GM19467 (cell line): ENCODE measurements around the gene FRMD8.

ENCODE experiments used
- ATAC-seq: cut with Tn5 transposase; IDR thresholded peaks from one replicate; pipeline ENCODE4 v1.9.1; 2021; ENCODE audit warnings: mild to moderate bottlenecking, moderate library complexity; ENCODE audit not compliant: unreplicated experiment

The FRMD8 gene

DNA sequence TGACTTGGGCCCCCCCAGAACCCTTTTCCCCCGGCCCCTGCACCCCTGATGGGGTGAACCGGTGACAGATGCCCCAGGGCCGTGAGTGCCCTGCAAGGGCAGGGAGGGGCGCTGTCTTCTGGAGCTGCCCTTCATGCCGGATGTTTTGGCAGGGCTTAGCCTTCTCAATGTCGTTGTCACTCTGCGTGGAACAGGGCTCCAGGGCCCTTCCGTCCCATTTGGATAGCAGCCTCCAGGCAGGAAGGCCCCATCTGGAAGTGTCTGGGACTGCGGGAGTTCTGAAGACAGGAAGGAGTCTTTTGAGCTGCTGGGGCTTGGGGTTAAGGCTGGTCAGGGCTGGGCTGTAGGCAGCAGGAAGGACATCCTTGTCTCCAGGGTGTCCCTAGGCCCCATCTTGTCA, 4.6 kb downstream of the FRMD8 start:
- ATAC-seq, result no peak

DNA sequence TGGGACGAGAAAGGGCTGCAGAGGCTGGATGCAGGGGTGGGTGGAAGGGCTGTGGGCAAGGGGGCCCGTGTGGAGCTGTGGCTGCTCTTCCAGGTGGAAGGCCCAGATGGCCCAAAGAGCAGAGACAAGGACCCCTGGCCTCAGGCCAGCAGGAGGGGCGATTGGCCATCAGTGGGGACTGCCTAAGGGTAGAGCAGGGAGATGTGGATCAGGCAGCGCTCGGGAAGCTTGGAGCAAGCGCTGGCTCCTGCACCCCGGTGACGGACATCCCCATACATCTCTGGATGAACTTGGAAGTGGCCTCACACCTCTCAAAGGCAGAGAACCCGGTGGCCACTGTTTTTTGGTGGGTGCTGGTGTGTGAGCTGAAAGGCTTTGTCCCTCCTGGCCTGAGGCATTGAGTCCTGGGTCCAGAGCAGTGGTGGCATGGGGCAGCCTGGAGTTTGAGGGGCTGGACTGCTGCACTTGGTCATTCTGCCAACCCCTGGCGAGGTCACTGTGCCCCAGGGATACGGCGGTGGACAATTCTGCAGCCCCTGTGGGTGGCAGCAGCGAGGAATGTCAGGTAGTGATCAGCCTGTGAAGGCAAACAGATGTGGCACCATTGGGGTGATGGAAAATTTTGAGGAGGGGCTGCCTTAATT, 5.9 kb downstream of the FRMD8 start:
- no peak for ATAC-seq

DNA sequence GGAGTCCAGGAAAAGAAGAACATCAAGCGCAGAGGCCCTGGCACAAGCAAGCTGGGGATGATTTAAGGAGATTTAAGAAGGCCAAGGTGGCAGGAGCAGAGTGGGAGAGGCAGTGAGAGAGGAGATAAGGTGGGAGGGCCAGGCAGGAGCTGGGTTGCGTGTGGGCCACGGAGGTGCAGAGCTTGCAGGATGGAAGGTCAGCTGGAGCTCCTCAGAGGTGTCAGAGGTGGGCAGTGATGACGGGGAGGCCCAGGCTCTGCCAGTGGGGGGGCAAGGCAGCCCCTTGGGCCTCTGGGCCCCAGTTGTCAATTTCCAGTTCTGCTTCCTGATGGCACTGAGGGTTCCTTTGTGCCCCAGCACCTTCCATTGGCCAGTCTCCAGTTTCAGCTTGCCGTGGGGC, 6.5 kb downstream of the FRMD8 start:
- ATAC-seq, result no peak

DNA sequence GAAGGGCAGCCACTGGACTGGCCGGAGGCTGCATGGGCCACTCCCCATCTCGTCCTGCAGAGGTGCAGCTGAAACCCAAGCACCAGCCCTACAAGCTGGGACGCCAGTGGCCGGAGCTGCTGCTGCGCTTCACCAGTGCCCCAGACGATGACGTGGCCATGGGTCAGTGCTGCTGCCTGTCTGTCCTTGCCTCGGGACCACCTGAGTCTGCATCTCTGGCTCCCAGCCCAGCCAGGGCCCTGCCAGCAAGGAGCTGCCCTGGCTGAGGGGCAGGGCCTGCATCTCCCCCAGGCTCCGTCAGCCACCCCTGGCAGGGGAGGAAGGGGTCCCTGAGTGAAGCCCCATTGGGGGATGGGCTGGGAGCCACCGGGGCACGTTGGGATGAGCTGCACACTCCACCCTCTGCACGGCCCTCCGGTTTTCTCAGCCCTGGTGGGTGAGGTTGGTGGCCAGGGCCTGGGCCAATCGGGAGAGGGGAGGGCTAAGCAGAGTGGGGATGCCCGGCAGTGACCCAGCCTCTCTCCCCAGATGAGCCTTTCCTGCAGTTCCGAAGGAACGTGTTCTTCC, 7.2 kb downstream of the FRMD8 start:
- no peak for ATAC-seq

DNA sequence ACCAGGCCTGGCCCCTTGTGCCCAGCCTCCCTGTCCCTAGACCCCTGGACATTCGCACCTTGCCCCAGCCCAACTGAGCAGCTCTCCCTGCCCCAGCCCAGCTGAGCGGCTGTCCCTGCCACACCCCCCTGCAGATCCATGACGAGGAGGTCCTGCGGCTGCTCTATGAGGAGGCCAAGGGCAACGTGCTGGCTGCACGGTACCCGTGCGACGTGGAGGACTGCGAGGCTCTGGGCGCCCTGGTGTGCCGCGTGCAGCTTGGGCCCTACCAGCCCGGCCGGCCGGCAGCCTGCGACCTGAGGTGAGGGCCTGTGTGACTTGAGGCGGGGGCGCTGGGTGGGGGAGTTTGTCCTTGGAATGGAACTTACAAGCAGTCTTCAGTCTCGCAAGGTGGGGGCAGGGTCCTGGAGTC, 7.7 kb downstream of the FRMD8 start:
- no peak for ATAC-seq

DNA sequence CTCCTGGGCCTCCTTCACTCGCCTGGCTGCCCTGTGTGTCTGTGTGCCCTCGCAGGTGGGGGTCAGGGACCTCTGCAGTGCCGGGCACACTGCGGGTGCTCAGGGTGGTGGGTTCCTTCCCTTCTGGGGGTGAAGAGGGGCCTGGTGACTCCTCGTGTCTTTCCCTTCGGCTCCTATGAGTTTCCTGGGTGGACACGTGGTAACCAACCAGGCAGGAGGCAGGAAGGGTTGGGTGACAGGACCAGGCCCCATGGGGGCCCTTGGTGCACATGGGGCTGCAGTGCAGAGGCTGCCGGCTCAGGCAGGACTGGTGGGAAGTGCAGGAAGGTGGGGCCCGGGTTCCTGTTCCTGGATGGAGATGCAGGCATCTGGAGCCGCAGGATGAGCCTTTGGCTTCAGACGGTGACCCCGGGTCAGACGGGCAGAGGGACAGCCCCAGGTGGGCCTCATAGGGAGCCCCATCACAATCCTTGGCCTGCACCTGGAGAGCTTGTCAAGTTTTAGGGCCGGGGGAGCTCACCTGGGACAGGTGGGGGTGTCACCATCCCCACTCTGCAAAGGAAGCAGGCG, 9.6 kb downstream of the FRMD8 start:
- no peak for ATAC-seq

DNA sequence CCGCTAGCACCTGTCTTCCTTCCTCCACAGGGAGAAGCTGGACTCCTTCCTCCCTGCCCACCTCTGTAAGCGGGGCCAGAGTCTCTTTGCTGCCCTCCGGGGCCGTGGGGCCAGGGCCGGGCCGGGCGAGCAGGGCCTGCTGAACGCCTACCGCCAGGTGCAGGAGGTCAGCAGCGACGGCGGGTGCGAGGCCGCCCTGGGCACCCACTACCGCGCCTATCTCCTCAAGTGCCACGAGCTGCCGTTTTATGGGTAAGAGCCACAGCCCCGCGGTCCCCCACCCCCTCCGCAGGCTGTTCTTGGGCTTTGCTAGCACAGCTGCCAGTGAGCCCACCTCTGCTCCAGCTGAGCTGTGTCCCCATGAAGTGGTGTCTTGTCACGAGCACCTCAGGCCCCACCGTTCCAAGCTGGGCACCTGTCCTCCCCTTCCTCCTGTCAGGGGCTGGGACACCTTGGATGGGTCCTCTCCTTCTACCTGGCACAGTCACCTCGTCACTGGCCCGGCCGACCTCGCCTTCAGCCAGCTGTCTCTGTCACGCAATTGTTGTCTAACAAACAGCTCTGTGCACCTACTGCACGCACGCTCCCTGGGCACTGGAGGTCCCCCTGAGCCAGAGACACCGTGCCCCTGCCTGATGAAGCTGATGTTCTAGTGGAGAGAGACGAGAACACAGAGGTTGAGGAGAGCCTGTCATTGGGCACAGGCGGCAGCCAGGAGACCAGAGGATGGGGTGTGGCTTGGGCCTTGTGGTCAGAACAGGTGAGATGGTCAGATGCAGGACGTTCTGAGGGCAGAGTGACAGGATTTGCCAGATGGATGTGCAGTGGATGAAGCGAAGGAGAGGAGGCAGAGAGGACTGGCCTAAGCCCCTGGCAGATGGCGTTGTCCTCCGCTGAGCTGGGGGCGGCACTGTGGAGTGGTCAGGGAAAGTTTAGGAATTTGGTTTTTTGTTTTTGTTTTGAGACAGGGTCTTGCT, 10.6 kb downstream of the FRMD8 start:
- ATAC-seq, result no peak

DNA sequence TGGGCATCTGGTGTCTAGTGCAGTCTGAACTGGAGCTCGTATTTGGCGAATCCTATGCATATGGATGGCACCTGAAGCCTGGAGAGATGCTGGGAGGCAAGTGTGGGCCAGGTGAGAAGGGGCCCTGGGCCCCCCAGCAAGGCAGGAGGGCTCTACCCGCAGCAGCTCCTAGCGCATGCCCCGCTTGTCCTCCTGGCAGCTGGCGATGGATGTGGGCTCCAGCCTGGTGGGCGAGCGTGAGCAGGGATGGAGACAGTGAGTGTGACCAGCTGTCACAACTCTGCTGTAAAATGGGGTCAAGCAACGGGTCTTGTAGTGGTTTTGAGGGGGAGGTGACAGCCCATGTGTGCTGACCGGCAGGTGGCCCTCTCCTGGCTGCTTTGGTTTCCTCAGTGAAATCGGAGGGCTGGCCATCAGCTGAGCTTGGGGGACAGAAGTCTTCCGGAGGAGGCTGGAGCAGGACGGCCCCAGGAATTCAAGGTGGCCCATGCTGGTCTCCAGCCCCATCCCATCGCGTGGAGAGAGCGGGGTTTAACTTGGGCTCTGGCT, 12.0 kb downstream of the FRMD8 start:
- no peak for ATAC-seq

DNA sequence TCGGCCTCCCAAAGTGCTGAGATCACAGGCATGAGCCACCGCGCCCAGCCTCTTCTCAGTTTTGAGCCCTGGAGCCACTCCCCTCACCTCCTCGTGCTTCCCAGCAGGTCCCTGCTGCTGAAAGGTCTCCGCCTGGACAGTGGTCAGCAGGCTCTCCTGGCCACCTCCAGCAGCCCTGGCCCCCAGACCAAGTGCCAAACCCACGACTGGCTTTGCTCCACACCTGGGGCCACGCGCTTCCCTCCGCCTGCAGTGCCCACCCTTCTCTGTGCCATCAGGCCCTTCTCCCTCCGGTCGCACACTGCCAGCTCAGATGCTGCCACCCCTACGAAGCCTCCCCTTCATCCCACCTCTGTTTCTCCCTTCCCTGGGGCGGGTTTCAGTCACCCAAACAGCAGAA, 12.8 kb downstream of the FRMD8 start:
- ATAC-seq, result no peak

DNA sequence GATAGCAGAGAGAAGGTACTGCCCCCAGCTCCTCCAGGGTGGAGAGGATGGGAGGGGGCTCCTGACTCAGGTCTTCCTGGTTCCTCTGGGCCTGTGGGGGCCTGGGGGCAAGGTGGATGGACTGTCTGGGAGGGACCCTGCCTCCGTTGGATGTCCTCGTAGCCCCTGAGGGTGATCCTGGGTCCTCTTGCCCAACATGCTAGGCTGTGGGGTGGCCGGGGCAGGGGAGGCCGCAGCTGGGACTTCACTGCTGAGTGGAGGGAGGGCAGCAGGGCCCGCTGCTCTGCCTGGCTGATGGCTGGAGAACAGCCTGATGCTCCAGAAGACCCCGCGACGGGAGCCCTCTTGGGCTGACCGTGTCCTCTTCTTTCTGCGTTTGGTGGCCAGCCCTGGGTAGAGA, 13.4 kb downstream of the FRMD8 start:
- no peak for ATAC-seq

DNA sequence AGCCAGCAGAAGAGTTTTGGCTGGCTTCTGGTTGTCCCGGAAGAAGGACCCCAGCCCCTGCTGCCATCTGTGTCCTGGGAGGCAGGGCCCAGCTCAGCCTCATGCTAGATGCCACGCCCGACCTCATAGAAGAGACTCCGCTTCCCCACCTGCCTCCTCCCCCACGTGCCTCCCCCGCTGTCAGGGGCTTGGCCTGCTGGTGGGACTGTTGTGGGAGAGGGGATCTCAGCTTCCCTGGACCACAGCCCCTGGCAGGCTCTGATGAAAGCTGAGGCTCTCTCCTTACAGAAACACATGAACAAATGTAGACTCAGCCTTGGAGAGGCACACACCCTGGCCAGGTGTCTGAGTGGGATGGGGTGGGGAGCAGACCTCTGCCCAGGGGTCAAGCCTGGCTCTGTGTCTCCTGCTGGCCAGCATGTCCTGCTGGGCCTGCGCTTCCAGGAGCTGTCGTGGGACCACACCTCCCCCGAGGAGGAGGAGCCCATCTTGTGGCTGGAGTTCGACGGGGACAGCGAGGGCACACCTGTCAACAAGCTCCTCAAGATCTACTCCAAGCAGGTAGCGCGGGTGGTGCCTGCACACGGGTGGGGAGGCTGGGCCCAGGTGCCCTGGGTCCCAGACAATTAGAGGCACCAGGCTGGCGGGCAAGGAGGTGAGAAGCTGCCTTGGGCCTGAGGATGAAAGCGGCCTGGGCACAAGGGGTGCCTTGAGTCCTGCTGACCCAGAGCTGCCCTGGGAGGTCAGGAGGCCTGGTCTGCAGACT, 14.1 kb downstream of the FRMD8 start:
- ATAC-seq, result no peak

DNA sequence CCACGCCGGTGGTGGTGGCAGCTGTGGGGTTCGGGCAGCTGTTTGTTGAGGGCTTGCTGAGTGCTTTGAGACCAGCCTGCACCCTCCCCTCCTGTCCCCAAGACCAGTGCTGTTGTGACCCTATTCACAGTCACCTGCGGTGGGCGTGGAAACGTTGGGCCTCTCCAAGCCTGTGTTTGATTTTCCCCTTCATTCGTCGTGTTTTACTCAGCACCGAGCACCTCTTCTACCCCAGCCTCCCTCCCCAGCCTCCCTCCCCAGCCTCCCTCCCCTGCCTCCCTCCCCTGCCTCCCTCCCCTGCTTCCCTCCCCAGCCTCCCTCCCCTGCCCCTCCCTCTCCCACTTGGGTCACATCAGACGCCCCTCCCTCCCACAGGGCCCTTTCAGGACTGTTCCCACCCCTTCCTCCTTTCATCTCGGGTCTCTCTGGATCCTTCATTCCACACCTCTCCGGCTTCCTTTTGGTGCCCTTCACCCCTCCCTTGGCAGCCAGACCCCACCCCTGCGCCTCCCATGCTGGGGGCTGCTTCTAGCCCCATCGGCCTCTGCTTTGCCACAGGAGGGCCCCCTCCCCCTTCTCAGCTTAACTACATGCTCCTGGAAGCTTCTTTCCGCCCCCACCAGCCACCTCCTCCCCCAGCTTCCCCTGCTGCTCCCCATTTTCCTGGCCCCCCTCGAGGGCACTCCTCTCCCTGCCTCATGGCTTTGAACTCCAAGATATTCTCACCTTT, 14.8 kb downstream of the FRMD8 start:
- no peak for ATAC-seq

DNA sequence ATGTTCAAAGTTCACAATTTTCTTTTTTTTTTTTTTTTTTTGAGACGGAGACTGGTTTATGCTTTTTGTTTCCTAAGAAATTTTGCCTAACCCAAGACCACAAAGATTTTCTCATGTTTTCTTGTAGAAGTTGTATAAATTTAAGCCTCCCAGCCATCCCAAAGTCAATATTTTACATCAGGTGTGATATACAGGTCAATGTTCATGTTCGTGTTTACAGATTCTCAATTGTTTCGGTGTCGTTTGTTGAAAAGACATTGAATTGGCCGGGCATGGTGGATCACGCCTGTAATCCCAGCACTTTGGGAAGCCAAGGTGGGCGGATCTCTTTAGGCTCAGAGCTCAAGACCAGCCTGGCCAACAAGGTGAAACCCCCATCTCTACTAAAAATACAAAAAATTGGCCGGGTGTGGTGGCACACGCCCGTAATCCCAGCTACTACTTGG, 15.4 kb downstream of the FRMD8 start:
- no peak for ATAC-seq

DNA sequence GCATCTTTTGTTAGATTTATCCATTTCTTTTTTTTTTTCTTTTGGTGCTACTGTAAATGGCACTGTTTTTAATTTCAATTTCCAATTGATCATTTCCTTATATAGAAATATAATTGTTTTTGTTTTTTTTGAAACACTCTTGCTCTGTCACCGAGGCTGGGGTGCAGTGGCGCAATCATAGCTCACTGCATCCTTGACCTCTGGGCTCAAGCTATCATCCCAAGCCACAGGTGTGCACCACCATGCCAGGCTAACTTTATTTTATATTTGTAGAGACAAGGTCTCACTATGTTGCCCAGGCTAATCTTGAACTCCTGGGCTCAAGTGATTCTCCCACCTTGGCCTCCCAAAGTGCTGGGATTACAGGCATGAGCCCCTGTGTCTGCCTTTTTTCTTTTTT, 16.4 kb downstream of the FRMD8 start:
- ATAC-seq, result no peak

DNA sequence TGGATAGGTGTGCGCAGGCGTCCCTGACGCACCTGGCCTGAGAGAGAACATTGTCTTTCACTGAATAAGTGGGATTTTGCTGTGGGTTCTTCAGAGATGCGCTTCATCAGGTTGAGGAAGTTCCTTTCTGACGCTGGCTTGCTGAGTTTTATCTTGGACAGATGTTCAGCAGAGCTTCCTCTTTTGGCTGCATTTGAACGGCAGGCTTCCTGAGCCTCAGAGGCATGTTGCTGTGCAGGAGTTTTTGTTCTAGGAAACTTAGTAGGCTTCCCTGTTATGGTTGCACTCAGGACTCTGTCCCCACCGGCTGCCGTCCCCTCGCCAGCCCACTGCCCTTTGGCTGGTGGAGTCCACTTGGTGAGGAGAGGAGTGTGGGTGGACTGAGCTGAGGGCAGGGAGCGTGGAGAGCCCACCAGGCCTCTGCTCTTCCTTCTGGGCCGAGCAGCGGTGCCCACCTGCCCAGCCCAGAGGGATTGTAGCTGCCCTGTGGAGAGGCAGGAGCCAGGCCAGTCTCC, 17.2 kb downstream of the FRMD8 start:
- no peak for ATAC-seq

DNA sequence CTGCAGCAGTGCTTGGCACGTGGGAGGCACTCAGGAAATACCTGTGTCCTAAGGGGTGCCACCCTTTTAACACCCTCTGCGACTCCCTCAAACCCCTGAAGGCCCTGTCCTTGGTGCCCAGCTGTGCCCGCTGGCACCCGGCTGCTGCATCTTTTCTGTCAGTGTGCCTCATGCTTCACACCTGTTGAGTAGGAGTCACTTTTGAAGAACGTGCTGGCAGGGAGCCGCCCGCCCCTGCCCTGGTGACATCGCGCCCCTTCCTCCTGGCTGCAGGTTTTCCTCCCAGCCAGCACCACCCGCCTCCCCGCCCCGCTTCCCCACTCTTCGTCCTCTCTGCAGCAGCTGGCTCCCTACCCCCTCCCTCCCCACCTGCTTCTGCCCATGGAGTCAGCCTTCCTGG, 17.8 kb downstream of the FRMD8 start:
- no peak for ATAC-seq

DNA sequence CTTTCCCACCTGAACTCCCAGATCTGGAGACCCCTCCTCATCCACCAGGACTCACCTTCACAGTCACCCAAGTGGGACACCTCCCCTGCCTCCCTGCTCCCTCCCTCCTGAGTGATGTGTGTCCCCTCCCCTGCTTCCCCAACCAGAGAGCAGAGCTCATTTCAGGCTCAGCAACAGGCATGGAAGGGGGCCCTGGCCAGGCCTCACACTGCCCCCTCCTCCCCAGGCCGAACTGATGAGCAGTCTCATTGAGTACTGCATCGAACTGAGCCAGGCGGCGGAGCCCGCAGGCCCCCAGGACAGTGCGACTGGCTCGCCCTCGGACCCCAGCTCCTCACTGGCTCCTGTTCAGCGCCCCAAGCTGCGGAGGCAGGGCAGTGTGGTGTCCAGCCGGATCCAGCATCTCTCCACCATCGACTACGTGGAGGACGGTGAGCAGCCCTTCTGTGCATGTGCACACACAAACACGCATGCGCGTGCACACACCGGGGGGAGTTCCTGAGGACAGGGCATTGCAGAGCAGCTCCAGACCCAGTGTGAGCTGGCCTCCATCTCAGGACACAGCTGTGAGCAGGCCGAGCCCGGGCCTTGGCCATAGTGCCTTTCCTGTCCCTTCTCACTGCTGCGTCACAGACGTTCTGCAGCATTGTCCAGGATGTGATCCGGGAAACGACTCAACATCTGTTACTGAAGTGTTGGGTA, 18.4 kb downstream of the FRMD8 start:
- no peak for ATAC-seq

DNA sequence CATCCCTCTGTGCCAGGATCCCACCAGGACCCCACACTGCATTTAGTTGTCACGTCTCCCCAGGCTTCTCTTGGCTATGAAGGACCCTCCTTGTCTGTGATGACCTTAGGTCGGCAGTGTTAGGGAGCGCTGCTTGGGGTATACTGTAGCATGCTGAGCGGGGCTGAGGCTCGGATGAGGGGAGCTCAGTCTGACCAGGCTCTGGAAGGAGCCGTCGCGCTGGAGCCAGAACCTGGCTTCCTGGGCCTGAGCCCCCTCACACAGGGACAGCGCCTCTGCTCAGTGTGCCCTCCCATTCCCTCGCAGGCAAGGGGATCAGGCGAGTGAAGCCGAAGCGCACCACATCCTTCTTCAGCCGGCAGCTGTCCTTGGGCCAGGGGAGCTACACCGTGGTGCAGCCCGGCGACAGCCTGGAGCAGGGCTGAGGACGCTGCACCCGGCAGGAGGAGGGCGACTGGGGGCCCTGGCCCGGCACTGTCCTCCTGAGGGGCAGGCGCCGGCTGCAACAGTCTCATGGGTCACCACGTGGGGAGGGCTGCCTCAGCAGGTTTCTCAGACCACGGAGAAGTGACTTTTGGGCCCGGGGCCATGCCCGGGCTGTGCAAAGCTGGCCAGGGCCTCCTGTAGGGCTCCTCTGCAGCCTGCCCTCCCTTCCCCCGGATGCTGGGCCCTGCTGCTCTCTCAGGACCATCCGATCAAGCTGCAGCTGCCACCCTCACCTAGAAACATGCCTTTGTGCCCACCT, 24.7 kb downstream of the FRMD8 start:
- ATAC-seq, result no peak
